Endodermal cell (in vitro differentiated cells): ENCODE results near the gene PFKL. TPM values are rescaled to one million over a fixed set of nuclear protein-coding genes. Genes with fewer than 3 reads are reported as not detected.
A peak's percentile ranks its signal among the peaks of the same experiment; 100 is the strongest.

Experiments used
- DNase-seq: peaks from one replicate; pipeline ENCODE4 v3.0.0-alpha.2; 2017
- H3K27ac ChIP-seq: 2 replicates; pipeline ENCODE4 v1.5.1; 2013; ENCODE audit warnings: mild to moderate bottlenecking, low read depth, low read length, moderate library complexity
- H3K27me3 ChIP-seq: 2 replicates; pipeline ENCODE4 v1.6.1; 2013; ENCODE audit warnings: mild to moderate bottlenecking, low read length, moderate library complexity; ENCODE audit not compliant: insufficient read depth, control insufficient read depth, poor library complexity, severe bottlenecking
- H3K36me3 ChIP-seq: 2 replicates; pipeline ENCODE4 v1.7.0; 2013; ENCODE audit warnings: mild to moderate bottlenecking, low read length, moderate library complexity; ENCODE audit not compliant: control insufficient read depth, insufficient read depth
- H3K4me1 ChIP-seq: one replicate; pipeline ENCODE4 v1.7.0; 2013; ENCODE audit warnings: low read length; ENCODE audit not compliant: control insufficient read depth, insufficient read depth
- H3K4me3 ChIP-seq: 2 replicates; pipeline ENCODE4 v1.5.1; 2013; ENCODE audit warnings: mild to moderate bottlenecking, low read length, moderate library complexity
- H3K9ac ChIP-seq: 2 replicates; pipeline ENCODE4 v1.6.1; 2013; ENCODE audit warnings: mild to moderate bottlenecking, low read length, moderate library complexity; ENCODE audit not compliant: poor library complexity, severe bottlenecking; ENCODE audit errors: extremely low read depth
- H3K9me3 ChIP-seq: 2 replicates; pipeline ENCODE4 v1.6.1; 2013; ENCODE audit warnings: mild to moderate bottlenecking, low read length, moderate library complexity; ENCODE audit not compliant: control insufficient read depth
- H3K27ac Mint-ChIP-seq: 2 replicates; pipeline ENCODE4 v1.8.0; 2020; ENCODE audit warnings: mixed read lengths
- H3K27me3 Mint-ChIP-seq: 2 replicates; pipeline ENCODE4 v1.8.0; 2021; ENCODE audit warnings: mild to moderate bottlenecking, mixed read lengths; ENCODE audit not compliant: insufficient read depth
- H3K36me3 Mint-ChIP-seq: 2 replicates; pipeline ENCODE4 v1.8.0; 2020; ENCODE audit warnings: low read depth, mixed read lengths
- H3K4me1 Mint-ChIP-seq: 2 replicates; pipeline ENCODE4 v1.8.0; 2020; ENCODE audit warnings: mixed read lengths
- H3K4me3 Mint-ChIP-seq: 2 replicates; pipeline ENCODE4 v1.8.0; 2020; ENCODE audit warnings: mild to moderate bottlenecking, moderate library complexity, mixed read lengths
- H3K9me3 Mint-ChIP-seq: 2 replicates; pipeline ENCODE4 v1.8.0; 2020; ENCODE audit warnings: mild to moderate bottlenecking, mixed read lengths
- WGBS, 2 experiments: methylation state at CpG; one replicate each; pipeline versions ENCODE4 v1.1.5 to v1.1.7; 2013; ENCODE audit warnings: missing lambda C conversion rate in 2 of 2, mixed read lengths in 1 of 2; ENCODE audit not compliant: insufficient coverage in 1 of 2, insufficient read length in 1 of 2; 5-methylcytosine and 5-hydroxymethylcytosine counted together
- total RNA-seq, 2 donors: library from RNA; stranded (reverse); fragmentation: NEBNext Ultra II Directional in 1 of 2; extraction: Animal tissue kit (Norgen Biotek cat#: 25700) in 1 of 2; gene quantifications; 2 replicates in 1 of 2; 3 replicates in 1 of 2; pipeline ENCODE4 v1.2.1, GENCODE V29; 2021
- TF ChIP-seq, protein P1 (sequence below): fragments of 200-600 bp; sonication (generic); conservative IDR thresholded peaks from 2 replicates; pipeline ENCODE4 v1.5.0; 2021; ENCODE audit warnings: antibody characterized with exemption, mild to moderate bottlenecking

The PFKL gene
- total RNA-seq, 2 donors from 2014 or later, result 195 to 198 TPM

- Mint-ChIP-seq H3K4me3 (no peak overlapping the region), H3K27me3 (peaks cover 2% of the 10 kb centered on the region), H3K4me1 (peaks cover 10% of the 10 kb centered on the region), H3K9me3 (no peaks in the 10 kb centered on the region), H3K27ac (no peak overlapping the region), H3K36me3 (no peaks in the 10 kb centered on the region)
- Histone ChIP-seq H3K27me3 (no peaks in the 10 kb centered on the region), H3K4me1 (peaks cover 3% of the 10 kb centered on the region), H3K27ac (no peak overlapping the region), H3K9ac (no peak overlapping the region), H3K9me3 (no peaks in the 10 kb centered on the region), H3K4me3 (no peak overlapping the region), H3K36me3 (no peaks in the 10 kb centered on the region)
- 25 to 47% methylated on average over 14 to 22 of the region's 22 CpGs for WGBS, 2 experiments
- TF ChIP-seq, protein P1, sequence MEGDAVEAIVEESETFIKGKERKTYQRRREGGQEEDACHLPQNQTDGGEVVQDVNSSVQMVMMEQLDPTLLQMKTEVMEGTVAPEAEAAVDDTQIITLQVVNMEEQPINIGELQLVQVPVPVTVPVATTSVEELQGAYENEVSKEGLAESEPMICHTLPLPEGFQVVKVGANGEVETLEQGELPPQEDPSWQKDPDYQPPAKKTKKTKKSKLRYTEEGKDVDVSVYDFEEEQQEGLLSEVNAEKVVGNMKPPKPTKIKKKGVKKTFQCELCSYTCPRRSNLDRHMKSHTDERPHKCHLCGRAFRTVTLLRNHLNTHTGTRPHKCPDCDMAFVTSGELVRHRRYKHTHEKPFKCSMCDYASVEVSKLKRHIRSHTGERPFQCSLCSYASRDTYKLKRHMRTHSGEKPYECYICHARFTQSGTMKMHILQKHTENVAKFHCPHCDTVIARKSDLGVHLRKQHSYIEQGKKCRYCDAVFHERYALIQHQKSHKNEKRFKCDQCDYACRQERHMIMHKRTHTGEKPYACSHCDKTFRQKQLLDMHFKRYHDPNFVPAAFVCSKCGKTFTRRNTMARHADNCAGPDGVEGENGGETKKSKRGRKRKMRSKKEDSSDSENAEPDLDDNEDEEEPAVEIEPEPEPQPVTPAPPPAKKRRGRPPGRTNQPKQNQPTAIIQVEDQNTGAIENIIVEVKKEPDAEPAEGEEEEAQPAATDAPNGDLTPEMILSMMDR, result peak; percentile 95
- peak; percentile 96 for DNase-seq
These were observed 2.1 kb upstream of the PFKL start for GRCh38 chr21:44297525-44298290.

- Mint-ChIP-seq H3K4me3 (no peak overlapping the region), H3K9me3 (no peaks in the 10 kb centered on the region), H3K36me3 (no peaks in the 10 kb centered on the region), H3K27me3 (peaks cover 2% of the 10 kb centered on the region), H3K4me1 (peaks cover 11% of the 10 kb centered on the region), H3K27ac (no peak overlapping the region)
- Histone ChIP-seq H3K4me3 (no peak overlapping the region), H3K27me3 (no peaks in the 10 kb centered on the region), H3K36me3 (no peaks in the 10 kb centered on the region), H3K9me3 (no peaks in the 10 kb centered on the region), H3K27ac (no peak overlapping the region), H3K4me1 (peaks cover 3% of the 10 kb centered on the region), H3K9ac (no peak overlapping the region)
- TF ChIP-seq, protein P1, result no peak
- DNase-seq, result no peak
- WGBS, 2 experiments, result 88 to 98% methylated on average over 1 to 2 of the region's 2 CpGs
These were observed 1.6 kb upstream of the PFKL start for GRCh38 chr21:44298301-44298700.

- H3K27ac Mint-ChIP-seq, result peak overlapping the region; percentile 79
- no peaks in the 10 kb centered on the region for H3K27me3 ChIP-seq
- peaks cover 2% of the 10 kb centered on the region for H3K27me3 Mint-ChIP-seq
- H3K9ac ChIP-seq, result peak overlapping the region; percentile 61
- no peaks in the 10 kb centered on the region for H3K9me3 ChIP-seq
- H3K4me3 ChIP-seq, result peak overlapping the region; percentile 82
- H3K27ac ChIP-seq, result no peak overlapping the region
- no peaks in the 10 kb centered on the region for H3K36me3 ChIP-seq
- H3K4me3 Mint-ChIP-seq, result peak overlapping the region; percentile 67
- no peaks in the 10 kb centered on the region for H3K9me3 Mint-ChIP-seq
- H3K36me3 Mint-ChIP-seq, result no peaks in the 10 kb centered on the region
- DNase-seq, result no peak
- 46 to 72% methylated on average over 4 to 6 of the region's 10 CpGs for WGBS, 2 experiments
- TF ChIP-seq, protein P1, result no peak
- H3K4me1 ChIP-seq, result peaks cover 11% of the 10 kb centered on the region
- H3K4me1 Mint-ChIP-seq, result peaks cover 19% of the 10 kb centered on the region
These were observed 782 bp upstream of the PFKL start for GRCh38 chr21:44299085-44299457.
